GM21367 (cell line): ENCODE data around the gene PHRF1.
"Not testable (repeated sequence)": the region's sequence is repeated elsewhere in the genome, so short reads cannot be mapped to it uniquely, and the experiment has no call there.

Experiments
- ATAC-seq: cut with Tn5 transposase; IDR thresholded peaks from one replicate; pipeline ENCODE4 v1.9.1; 2021; ENCODE audit not compliant: unreplicated experiment

PHRF1 gene

DNA sequence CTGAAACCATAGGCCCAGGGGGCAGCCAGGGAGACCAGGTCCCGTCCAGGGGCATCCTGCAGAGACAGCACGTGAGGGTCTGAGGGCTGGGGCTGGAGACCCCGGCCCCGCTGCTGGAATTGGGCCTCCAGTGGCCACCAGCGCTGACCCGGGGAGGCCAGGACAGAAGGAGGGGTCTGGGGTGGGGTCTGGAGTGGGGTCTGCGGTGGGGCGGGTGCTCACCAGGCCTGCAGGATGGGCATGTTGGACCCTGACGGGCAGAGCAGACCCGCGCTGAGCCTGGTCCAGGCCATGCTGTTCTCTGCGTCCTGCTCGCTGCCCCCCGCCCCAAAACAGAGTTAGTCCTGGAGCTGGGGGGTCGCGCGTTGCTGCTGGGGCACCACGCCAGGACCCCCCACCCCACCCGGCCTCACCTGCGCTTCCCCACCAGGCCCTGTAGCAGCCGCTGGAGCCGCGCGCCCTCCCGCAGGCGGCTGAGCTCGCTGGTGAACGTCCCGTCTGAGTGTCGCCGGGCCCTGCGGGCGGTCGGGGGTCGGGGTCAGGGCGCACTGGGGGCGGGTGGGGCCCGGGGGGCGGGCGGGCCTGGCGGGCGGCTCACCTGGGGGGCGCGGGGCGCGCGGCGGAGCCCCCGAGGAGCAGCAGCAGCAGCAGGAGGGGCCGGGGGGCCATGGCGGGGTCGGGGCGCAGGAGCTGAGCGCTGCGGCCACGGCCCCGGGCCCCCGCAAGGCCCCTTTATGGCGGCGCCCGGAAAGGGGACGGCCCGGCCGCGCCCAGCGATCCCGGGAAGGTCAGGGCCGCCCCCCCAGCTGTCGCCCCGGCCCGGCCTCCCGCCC is 50.4 kb downstream of the PHRF1 start, which contains the start of gene SCT:
TSS of gene SCT (minus strand) at position 707 of the 833 bp plus-strand sequence. CDS start at position 669, 38 bp downstream.
- ATAC-seq, result no peak

DNA sequence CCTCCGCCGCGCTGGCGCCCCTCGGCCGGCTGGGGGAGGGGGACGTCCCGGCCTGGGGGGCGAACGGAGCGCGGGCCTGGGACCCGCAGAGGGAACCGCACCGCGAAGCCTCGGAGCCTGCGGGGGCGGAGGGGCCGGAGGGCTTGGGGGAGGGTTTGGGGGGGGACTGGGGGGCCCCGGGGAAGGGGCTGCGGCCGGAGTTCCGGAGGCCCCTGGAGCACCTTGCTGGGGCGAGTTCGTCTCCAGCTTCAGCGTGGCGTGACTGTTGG is 51.0 kb downstream of the PHRF1 start:
- ATAC-seq, result no peak

DNA sequence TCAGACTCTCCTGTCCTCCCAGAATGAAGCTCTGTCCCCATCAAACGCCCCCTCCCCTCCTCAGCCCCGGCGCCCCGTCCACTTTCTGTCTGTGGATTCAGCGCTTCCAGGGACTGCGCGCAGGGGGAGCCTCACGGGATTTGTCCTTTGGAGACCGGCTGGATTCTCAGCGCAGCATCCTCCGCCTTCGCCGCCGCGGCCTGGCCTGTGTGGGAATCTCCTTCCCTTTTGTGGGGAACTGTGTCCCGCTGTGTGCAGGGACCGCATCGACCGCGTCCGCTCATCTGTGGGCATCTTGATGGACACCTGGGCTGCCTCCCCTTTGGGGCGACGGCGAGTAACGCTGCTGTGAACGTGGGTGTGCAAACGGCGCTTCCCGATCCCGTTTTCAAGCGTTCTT is 51.8 kb downstream of the PHRF1 start:
- ATAC-seq, result no peak

- no peak for ATAC-seq
These were observed 52.9 kb downstream of the PHRF1 start for GRCh38 chr11:629237-629583.

DNA sequence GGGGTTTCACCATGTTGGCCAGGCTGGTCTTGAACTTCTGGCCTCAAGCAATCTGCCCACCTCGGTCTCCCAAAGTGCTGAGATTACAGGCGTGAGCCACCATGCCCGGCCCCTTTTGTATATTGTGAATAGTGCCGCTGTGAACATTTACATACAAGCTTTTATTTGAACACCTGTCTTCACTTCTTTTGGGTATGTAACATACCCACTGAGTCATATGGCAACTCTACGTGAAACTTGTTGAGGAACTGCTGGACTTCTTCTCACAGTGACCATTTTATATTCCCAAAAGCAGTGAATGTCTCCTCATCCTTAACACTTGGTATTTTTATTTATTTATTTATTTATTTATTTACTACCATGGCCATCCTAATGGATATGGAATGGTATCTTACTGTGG is 54.6 kb downstream of the PHRF1 start:
- ATAC-seq, result no peak

- ATAC-seq, result no peak
These were observed 59.8 kb downstream of the PHRF1 start for GRCh38 chr11:635945-636510.

- ATAC-seq, result no peak
These were observed 60.5 kb downstream of the PHRF1 start, which contains the start of gene DRD4 for GRCh38 chr11:636511-637332. Gene DRD4, plus strand, starts transcription at chr11:637269. Its CDS starts 36 bp downstream, at chr11:637305.

DNA sequence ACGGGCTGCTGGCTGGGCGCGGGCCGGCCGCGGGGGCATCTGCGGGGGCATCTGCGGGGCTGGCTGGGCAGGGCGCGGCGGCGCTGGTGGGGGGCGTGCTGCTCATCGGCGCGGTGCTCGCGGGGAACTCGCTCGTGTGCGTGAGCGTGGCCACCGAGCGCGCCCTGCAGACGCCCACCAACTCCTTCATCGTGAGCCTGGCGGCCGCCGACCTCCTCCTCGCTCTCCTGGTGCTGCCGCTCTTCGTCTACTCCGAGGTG is 61.0 kb downstream of the PHRF1 start:
- ATAC-seq, result no peak

DNA sequence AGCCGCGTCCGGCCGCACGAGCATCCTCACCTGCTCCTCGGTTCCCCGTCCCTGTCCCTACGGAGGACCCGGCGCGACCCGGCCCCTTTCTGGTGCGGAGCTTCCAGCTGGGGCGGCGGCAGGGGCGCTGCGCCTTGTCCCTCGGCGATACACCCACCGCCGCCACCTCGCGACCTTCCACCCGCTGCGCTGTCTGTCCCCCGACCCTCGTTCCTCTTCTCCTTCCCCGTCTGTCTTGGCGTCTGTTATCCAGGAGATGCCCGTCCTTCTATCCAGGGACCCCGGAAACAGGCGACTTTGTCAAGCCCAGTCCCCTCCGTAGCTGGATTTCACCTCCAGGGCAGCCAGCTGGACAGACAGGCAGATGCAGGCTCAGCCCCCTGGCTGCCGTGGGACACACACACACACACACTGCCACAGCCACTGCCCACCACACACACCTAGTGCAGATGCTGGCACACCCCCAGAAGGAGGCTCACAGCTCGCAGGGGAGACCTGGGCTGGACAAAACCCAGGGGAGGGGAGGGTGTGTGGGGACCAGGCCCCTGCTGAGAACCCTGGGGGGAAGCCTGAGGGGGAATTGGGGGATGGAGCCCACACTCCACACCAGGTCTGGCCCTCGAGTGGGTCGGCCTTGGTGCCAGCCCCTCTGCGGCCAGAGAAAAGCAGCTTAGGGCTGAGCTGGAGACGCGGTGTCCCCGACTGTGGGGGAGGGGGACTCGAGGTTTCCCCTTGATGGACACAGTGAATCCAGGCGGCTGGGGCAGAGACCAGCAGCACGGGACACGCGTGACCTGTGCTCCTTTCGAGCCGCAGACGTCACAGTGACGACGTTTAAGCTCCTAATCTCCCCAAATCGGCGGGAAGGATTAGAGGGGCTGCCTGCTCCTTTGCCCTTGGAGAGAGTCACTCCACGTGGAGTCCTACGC is 61.6 kb downstream of the PHRF1 start:
- ATAC-seq, result no peak

- no peak for ATAC-seq
These were observed 62.5 kb downstream of the PHRF1 start for GRCh38 chr11:638631-639331.

GRCh38 chr11:639332-639955 is 63.2 kb downstream of the PHRF1 start:
- no peak for ATAC-seq

DNA sequence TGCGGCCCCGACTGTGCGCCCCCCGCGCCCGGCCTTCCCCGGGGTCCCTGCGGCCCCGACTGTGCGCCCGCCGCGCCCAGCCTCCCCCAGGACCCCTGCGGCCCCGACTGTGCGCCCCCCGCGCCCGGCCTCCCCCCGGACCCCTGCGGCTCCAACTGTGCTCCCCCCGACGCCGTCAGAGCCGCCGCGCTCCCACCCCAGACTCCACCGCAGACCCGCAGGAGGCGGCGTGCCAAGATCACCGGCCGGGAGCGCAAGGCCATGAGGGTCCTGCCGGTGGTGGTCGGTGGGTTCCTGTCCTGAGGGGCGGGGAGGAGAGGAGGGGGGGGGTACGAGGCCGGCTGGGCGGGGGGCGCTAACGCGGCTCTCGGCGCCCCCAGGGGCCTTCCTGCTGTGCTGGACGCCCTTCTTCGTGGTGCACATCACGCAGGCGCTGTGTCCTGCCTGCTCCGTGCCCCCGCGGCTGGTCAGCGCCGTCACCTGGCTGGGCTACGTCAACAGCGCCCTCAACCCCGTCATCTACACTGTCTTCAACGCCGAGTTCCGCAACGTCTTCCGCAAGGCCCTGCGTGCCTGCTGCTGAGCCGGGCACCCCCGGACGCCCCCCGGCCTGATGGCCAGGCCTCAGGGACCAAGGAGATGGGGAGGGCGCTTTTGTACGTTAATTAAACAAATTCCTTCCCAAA is 63.9 kb downstream of the PHRF1 start:
- ATAC-seq, result no peak

GRCh38 chr11:641806-642370 is 65.6 kb downstream of the PHRF1 start:
- ATAC-seq, result no peak

- ATAC-seq, result no peak
These were observed 67.1 kb downstream of the PHRF1 start for GRCh38 chr11:643366-643765.

- no peak for ATAC-seq
These were observed 67.8 kb downstream of the PHRF1 start for GRCh38 chr11:643849-644738.

GRCh38 chr11:645536-645935 is 69.3 kb downstream of the PHRF1 start:
- ATAC-seq, result no peak

DNA sequence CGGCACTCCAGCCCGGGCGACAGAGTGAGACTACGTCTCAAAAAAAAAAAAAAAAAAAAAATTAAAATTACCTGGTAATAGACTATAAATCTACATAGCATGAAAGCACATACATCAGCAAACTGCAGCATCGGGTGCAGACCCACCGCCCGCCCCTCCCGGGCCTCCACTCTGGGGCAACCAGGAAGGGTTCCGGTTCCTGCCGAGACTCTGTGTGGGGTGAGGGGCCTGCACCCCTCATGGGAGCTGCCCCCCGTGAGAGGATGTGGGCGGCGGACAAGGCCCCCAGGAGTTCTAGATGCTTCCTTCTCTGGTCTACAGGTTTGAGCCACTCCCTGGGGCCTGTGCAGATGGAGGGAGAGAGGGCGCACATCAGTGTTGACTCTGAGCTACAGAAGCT is 69.9 kb downstream of the PHRF1 start:
- no peak for ATAC-seq

DNA sequence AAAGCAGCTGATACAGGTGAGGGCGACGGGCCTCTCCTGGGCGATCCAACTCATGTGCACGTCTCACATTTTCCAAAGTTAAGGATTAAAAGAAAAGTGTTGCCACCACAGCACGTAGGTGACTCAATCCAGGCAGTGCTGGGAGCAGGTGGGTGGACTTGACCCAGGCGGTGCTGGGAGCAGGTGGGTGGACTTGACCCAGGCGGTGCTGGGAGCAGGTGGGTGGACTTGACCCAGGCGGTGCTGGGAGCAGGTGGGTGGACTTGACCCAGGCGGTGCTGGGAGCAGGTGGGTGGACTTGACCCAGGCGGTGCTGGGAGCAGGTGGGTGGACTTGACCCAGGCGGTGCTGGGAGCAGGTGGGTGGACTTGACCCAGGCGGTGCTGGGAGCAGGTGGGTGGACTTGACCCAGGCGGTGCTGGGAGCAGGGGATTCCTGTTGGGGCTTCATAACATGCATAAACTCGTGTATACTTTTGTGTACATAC is 71.4 kb downstream of the PHRF1 start:
- not testable (repeated sequence) for ATAC-seq
